Measurements from ENCODE around the gene PTPN13. TPM values are rescaled to one million over a fixed set of nuclear protein-coding genes. Genes with fewer than 3 reads are reported as not detected.

The PTPN13 gene
- total RNA-seq, 3 donors from 2014 or later, result 2.9 to 15.6 (median 3.7) TPM

DNA sequence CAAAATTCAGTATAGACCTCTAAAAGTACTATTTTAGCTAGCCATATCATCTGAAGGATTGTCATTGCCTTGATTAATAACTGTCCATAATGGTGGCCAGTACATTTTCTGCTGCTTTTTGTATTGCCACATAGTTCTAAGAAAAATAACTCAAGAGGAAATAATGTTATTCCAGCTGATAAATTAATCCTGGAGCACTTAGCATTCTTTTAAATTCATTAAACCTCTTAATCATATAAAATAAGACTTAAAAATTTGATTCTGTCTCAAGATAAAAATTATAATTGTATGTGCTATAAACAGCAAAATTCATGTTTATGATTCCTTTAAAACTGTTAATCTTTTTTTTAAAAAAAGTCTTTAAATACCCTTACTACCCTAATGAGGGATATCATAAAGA is 12.7 kb downstream of the PTPN13 start:
- no peak for TF ChIP-seq CTCF (IDR thresholded peaks at IDR 0.05)
- DNase-seq (no peak), ATAC-seq (no peak)
- intact Hi-C loops (cut with DNase I, micrococcal nuclease), result no loop called here
- Histone ChIP-seq H3K4me1 (ENCODE audit: low read depth) (no peaks in the 10 kb centered on the region), H3K4me3 (no peak overlapping the region), H3K9me3 (no peaks in the 10 kb centered on the region), H3K36me3 (ENCODE audit: low read depth) (no peaks in the 10 kb centered on the region)

- Histone ChIP-seq H3K4me3 (no peak overlapping the region), H3K9me3 (no peaks in the 10 kb centered on the region), H3K4me1 (ENCODE audit: low read depth) (no peaks in the 10 kb centered on the region), H3K36me3 (ENCODE audit: low read depth) (no peaks in the 10 kb centered on the region)
- intact Hi-C loops (cut with DNase I, micrococcal nuclease), result no loop called here
- no peak for TF ChIP-seq CTCF (IDR thresholded peaks at IDR 0.05)
- no peak for ATAC-seq
- DNase-seq, result no peak
Measured at GRCh38 chr4:86608757-86609375, 14.8 kb downstream of the PTPN13 start.

GRCh38 chr4:86611757-86612156 is 17.6 kb downstream of the PTPN13 start:
- ATAC-seq (no peak), DNase-seq (no peak)
- intact Hi-C loops (cut with DNase I, micrococcal nuclease), result no loop called here
- no peaks in the 10 kb centered on the region for H3K36me3 ChIP-seq (ENCODE audit: low read depth)
- H3K4me1 ChIP-seq (ENCODE audit: low read depth), result no peaks in the 10 kb centered on the region
- no peak overlapping the region for H3K4me3 ChIP-seq
- H3K9me3 ChIP-seq, result no peaks in the 10 kb centered on the region
- TF ChIP-seq CTCF (IDR thresholded peaks at IDR 0.05), result no peak

DNA sequence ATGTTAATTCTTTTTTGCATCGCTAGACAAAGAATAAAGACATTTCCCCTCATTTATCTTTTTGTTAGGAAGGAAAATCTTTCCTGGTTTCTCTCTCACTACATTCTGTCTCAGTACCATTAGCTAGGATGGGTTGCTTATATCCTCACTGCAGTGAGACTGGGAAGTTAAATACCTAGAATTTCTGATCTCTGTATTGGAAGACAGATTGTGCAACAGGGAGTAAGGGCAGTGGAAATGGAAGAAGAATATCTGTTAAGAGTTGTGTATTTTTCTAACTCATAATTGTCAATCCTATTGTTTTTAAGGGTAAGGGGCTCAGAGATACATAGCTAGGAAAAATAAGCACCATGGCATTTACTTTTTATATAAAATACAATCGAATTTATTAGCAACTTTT is 19.6 kb downstream of the PTPN13 start:
- no peak for ATAC-seq
- Histone ChIP-seq H3K9me3 (no peaks in the 10 kb centered on the region), H3K4me3 (no peak overlapping the region), H3K36me3 (ENCODE audit: low read depth) (no peaks in the 10 kb centered on the region), H3K4me1 (ENCODE audit: low read depth) (no peaks in the 10 kb centered on the region)
- intact Hi-C loops (cut with DNase I, micrococcal nuclease), result no loop called here
- no peak for DNase-seq
- TF ChIP-seq CTCF (IDR thresholded peaks at IDR 0.05), result no peak

- ATAC-seq, result no peak
- TF ChIP-seq CTCF (IDR thresholded peaks at IDR 0.05), result no peak
- Histone ChIP-seq H3K4me1 (ENCODE audit: low read depth) (no peaks in the 10 kb centered on the region), H3K4me3 (no peak overlapping the region), H3K36me3 (ENCODE audit: low read depth) (no peaks in the 10 kb centered on the region), H3K9me3 (no peaks in the 10 kb centered on the region)
- intact Hi-C loops (cut with DNase I, micrococcal nuclease), result no loop called here
- no peak for DNase-seq
Measured at GRCh38 chr4:86614865-86615264, 20.8 kb downstream of the PTPN13 start.

- Histone ChIP-seq H3K4me1 (ENCODE audit: low read depth) (no peaks in the 10 kb centered on the region), H3K9me3 (no peaks in the 10 kb centered on the region), H3K4me3 (no peak overlapping the region), H3K36me3 (ENCODE audit: low read depth) (no peaks in the 10 kb centered on the region)
- intact Hi-C loops (cut with DNase I, micrococcal nuclease), result no loop called here
- TF ChIP-seq CTCF (IDR thresholded peaks at IDR 0.05), result no peak
- ATAC-seq, result no peak
- no peak for DNase-seq
Measured at GRCh38 chr4:86615501-86615900, 21.4 kb downstream of the PTPN13 start.
